ENCODE data around the gene IFITM5.
"Not testable (repeated sequence)": the region's sequence is repeated elsewhere in the genome, so short reads cannot be mapped to it uniquely, and the experiment has no call there.

The IFITM5 gene

GRCh38 chr11:295351-296170 is 3.8 kb downstream of the IFITM5 start:
- DNase-seq (ENCODE audit: low spot score): no peak

DNA sequence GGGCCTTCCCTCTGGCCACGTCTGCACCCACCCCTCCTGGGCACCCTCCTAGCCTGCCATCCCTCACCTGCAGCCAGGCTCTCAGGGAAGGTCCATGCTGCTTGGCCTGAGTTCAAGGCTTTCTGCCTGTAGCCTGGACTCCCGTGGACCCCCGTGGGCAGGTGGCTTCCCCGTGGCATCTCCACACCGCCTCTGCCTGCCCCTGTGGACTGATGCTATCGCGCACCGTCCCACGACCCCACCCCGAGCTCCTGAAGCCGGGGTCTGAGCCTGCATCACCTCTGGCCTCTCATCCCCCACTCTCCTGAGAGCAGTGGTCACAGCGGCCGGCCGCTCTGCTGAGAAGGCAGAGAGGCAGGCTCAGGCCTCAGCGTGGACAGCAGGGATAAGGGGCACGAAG is 4.5 kb downstream of the IFITM5 start:
- DNase-seq (ENCODE audit: low spot score): no peak

GRCh38 chr11:293852-294661 is 5.3 kb downstream of the IFITM5 start:
- no peak for DNase-seq (ENCODE audit: low spot score)

GRCh38 chr11:293271-293851 is 6.0 kb downstream of the IFITM5 start:
- no peak for DNase-seq (ENCODE audit: low spot score)

DNA sequence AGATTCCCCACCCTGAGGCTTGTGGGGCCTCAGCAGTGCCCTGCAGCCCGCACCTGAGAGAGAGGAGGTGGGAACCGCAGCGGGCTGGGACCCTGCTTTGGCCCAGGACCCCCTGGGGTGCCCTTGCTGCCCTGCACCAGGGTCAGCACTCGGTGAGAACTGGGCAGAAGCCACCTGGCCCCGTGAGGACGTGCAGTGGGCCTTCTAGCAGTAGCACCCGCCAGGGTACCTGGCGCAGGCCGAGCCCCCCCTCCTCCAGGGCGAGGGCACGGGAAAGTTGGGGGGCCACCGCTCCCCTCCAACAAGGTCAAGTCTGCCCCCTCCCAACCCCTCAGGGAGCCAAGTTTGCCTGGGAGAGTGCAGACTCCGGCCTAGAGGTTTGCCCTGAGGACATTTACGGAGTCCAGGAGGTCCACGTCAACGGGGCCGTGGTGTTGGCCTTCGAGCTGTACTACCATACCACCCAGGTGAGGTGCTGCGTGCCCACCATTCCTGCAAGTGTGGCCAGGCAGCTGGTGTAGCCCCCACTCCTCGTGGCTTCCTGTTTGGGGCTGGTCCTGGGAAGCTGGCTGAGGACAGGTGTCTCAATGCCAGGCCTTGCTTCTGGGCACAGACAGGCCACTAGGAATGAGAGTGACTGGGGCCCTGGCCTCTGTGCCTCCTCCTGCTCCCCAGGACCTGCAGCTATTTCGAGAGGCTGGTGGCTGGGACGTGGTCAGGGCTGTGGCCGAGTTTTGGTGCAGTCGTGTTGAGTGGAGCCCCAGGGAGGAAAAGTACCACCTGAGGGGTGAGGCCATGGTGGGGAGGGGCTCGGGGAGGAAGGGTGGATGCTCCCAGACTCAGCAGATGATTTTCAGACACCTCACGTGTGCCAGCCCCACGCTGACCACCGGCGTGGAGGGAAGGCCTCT is 6.9 kb downstream of the IFITM5 start:
- no peak for DNase-seq (ENCODE audit: low spot score)

DNA sequence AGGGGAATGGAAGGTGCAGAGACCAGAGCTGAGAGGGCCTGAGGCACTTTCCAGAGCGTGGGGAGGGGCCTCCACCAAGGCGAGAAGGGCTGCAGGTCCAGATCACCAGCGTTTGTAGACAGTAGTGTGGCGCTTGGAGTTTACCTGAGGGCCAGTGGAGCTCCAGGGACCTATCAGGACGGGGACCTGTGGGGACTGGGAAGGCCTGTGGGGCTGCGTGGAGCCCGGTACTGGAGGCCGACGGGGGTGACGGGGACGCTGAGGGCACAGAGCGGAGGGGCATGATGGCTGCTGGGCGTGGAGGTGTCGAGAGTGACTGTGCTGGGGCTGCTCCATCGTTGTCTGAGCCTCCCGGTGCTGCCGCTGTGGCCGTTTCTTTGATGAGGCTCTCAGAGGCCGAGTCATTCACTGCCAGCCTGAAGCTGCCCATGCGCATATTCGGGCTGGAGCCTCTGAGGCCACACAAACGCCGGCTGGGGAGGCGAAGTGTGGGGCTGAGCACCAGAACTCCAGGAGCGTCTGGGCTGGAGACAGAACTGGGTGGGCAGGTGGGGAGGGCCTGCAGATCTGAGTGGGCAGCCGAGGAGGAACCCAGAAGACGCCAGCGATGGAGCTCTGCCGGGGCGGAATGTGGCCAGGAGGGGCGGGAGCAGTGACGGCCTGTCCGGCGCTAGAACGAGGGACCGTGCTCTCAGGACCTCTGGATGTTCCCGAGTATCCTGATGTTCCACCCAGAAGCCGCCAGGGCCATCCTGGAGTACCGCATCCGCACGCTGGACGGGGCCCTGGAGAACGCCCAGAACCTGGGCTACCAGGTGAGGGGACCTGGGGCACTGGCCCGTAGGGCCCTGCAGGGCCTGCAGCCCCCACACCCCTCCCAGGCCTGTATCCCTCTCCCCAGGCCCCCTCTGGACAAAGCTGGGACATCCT is 7.8 kb downstream of the IFITM5 start:
- DNase-seq (ENCODE audit: low spot score): no peak

DNA sequence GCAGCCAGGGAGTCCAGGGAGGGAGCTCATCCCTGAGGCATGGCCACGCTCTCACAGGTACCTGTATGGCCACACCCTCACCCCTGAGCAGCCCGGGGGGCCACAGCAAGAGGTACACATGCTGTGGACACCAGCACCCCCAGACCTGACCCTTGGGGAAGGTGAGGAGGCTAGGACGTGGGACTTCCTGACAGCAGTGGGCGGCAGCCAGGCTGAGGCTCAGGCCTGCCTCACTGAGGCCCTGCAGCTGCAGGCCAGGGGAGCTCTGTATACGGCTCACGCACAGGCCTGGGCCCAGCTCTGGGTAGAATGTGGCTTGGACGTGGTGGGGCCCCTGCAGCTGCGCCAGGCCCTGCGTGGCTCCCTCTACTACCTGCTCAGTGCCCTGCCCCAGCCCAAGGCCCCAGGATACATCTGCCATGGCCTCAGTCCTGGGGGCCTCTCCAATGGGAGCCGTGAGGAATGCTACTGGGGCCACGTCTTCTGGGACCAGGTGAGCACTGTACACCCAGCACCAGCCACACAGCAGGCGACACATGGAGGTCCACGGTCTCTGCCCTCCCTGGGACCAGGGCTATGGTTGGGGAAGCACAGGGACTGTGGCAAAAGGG is 8.6 kb downstream of the IFITM5 start:
- peak; percentile 27 for DNase-seq (ENCODE audit: low spot score)

DNA sequence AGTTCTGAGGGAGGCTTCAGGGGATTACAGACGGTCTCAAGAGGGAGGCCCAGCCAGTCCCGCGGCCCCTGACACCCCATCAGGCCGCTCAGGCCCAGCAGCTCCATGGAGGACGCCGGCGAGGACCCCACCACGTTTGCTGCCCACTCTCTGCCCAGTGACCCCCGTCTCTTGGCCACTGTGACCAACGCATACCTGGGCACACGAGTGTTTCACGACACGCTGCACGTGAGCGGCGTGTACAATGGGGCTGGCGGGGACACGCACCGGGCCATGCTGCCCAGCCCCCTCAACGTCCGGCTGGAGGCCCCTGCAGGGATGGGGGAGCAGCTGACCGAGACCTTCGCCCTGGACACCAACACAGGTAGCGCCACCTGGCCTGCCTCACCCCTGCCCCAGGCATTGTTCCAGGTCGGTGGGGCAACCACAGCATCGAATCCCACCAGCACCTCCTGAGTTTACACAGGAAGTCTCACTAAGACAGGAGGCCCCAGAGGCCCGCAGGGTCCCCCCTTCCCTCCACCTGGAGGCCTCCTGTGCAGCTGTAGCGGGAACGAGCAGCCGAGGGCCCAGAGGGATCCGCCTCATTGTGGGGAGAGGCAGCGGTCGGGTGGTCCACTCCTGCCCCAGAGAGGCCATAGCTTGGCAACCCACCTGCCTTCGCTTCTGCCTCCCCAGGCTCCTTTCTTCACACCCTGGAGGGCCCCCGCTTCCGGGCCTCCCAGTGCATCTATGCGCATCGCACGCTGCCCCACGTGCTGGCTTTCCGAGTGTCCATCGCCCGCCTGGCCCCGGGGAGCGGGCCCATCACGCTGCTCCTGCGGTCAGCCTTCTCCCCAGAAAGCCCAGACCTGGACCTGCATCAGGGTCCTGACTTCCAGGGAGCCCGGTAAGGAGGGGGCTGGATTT is 9.4 kb downstream of the IFITM5 start:
- DNase-seq (ENCODE audit: low spot score): no peak

GRCh38 chr11:289398-289711 is 10.0 kb downstream of the IFITM5 start:
- no peak for DNase-seq (ENCODE audit: low spot score)

DNA sequence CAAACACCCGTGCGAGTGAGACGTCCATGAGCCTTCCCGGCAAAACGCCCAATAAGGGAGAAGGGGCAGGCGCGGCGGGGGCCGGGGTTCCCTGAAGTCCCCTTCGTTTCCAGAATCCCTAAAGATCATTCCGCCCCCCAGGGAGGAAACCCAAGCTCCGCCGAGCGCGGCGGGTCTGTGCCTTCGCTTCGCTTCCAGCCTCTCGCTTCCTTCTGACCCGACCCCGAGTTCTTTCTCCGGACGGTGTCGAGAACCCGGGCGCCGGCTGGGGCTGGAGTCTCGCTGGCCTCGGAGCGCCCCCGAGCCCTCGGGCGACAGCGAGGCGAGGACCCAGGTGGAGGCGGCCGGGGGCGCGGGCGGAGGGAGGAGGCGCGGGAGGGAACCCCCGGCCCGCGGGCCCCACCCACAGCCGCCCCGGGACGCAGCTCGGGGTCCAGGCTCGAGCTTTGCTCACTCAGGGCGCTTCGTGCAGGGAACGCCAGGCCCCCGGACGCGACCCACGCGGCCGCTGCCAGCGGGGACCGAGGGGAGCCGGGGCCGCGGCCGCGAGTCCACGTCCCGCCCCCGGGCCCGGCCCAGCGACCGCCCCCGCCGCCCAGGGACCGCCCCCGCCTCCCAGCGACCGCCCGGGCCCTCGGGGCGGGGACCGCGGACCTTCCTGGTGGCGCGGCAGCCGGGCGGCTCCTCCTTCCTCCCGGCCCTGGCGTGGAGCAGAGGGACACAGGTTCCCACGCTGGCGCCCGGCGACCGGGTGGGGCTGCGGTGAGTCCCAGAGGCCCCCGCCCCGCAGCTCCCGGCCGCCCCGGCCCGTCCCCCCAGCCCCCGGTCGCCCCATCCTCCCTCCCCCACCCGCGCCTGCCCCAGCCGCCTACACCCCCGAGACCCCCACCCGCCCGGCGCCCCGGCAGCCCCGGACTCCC is 10.6 kb downstream of the IFITM5 start, which contains the start of gene PGGHG:
TSS of gene PGGHG (plus strand) at position 649 of the 920 bp plus-strand sequence. CDS start 691 bp downstream, outside the sequence.
- peak; percentile 36 for DNase-seq (ENCODE audit: low spot score)

DNA sequence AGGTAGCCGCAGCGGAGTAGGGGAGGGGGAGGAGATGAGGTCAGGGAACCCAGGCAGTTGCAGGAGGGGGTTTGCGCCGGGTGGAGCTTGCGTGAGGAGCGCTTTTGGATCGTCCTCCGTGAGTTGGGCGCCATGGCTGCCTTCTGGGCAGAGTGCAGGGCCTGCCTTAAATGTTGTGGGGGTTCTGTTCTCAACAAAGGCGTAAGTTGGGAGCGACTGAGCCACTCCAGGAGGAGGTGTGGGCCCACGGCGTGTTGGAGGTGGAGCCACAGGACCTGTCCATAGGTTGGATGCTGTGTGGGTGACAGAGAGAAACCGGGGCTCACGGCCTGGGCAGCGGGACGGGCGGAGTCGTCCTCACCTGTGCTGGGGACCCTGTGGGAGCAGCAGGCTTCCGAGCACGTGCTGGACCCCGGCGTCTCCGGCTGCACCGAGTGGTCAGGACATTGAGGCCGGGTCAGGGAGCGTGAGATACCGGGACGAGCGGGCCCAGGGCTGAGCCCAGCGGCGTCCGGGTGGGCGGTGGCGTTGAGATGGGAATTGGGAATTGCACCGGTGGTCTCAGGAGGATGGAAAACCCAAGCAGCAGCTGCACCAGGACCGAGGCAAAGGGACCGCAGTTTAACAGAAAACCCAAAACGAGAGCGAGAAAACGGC is 11.4 kb downstream of the IFITM5 start:
- DNase-seq (ENCODE audit: low spot score): no peak

DNA sequence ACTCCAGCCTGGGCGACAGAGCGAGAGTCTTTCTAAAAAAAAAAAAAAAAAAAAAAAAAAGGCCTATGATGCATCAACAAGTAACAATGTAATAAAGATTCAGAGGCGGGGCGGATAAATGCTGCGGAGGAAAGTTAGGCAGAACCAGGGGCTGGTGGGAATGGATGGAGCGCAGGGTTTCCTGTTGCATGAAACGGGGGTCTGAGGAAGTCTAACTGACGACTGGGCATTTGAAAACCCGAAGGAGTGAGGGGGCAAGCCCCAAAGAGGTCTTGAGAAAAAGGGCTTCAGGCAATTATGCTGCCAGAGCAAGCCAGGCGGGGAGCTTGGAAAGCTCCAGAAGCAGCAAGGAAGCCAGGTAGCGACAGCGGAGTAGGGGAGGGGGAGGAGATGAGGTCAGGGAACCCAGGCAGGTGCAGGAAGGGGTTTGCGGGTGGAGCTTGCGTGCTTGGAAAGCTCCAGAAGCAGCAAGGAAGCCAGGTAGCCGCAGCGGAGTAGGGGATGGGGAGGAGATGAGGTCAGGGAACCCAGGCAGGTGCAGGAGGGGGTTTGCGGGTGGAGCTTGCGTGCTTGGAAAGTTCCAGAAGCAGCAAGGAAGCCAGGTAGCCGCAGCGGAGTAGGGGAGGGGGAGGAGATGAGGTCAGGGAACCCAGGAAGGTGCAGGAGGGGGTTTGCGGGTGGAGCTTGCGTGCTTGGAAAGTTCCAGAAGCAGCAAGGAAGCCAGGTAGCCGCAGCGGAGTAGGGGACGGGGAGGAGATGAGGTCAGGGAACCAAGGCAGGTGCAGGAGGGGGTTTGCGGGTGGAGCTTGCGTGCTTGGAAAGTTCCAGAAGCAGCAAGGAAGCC is 12.1 kb downstream of the IFITM5 start:
- DNase-seq (ENCODE audit: low spot score): not testable (repeated sequence)

DNA sequence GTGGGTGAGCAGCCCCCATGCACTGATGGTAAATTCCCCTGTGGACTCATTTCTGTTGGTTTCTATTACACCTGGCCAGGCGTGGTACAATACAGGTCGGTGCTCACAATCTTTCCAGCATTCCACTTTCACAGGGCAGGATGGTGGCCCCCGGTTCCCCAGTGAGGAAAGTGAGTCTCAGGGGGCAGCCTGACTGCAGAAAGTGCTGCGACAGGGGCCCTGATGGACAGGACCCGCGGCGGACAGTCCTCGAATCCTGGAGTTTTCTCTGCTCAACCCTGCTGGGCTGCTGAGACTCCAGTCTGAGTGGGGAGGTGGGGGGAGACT is 13.5 kb downstream of the IFITM5 start:
- DNase-seq (ENCODE audit: low spot score): no peak

GRCh38 chr11:285021-285893 is 14.1 kb downstream of the IFITM5 start:
- DNase-seq (ENCODE audit: low spot score): no peak

DNA sequence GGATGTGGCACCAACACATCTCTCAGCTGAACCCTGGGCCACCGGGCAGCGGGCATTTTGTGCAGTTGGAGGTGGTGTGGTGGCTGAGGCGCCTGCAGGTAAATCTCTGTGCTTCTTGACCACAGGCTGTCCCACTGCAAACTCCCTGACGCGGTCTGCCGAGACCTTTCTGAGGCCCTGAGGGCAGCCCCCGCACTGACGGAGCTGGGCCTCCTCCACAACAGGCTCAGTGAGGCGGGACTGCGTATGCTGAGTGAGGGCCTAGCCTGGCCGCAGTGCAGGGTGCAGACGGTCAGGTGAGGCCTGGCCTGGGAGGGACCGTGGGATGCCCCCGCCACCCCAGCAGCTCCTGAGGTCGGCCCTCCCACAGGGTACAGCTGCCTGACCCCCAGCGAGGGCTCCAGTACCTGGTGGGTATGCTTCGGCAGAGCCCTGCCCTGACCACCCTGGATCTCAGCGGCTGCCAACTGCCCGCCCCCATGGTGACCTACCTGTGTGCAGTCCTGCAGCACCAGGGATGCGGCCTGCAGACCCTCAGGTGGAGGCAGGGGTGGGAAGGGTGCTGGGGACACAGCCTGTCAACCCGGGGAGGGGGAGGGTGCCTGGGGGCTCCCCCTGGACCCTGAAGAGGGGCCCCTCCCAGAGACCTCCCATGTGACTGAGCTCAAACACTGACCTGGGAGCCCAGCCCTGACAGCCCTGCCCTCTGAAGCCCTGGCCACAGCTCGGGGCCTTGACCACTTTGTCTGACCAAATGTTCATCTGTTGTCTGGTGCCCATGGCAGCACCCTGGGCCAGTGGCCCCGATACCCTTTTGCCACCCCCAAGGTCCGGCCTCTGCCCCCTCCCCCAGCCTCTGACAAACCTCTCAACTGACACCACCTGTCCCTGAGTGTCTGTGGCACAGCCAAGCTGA is 15.0 kb downstream of the IFITM5 start:
- no peak for DNase-seq (ENCODE audit: low spot score)

Measured in NAMALWA (cell line).